ENCODE measurements around the gene IL34. TPM values are rescaled to one million over a fixed set of nuclear protein-coding genes. Genes with fewer than 3 reads are reported as not detected.

IL34 gene
- polyA plus RNA-seq (2013): 0.16 TPM

DNA sequence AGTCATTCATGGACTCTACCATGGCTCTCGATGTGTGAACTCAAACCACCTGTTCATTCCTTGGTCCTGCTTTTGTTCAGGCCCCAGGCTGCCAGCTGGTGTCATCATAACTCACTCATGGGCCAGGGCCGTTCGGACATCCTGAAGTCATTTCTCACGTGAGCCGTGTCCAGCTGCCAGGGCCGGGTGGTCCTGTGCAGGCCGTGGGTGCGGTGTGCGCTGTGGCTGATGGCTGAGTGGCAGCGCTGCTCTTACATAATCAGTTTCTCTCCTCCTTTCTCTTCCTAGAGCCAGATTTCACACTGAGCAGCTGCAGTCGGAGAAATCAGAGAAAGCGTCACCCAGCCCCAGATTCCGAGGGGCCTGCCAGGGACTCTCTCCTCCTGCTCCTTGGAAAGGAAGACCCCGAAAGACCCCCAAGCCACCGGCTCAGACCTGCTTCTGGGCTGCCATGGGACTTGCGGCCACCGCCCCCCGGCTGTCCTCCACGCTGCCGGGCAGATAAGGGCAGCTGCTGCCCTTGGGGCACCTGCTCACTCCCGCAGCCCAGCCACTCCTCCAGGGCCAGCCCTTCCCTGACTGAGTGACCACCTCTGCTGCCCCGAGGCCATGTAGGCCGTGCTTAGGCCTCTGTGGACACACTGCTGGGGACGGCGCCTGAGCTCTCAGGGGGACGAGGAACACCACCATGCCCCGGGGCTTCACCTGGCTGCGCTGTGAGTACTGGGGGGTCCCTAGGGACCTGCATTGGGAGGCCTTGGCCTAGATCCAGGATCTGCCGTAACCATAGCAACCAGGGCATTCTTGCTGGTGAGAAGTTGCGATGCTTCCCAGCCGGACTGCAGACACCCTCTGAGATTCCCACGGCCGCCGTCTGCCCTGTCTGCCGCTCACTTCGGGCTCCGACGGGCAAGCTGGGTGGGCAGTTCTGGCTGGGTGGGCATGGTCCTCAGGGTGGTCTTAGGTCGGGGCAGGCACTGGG is at the start of gene IL34:
Gene IL34 (plus strand): TSS at position 300 of the 982 bp plus-strand sequence. CDS start 389 bp downstream, at position 689.
- ChIA-PET CTCF (interaction anchor here (0.7 kb wide), 1 partner anchor 1213 kb away, joined by 3 read pairs; no protein-coding TSS in a partner anchor), POLR2A (no interaction called here)
- no peaks in the 10 kb centered on the region for H3K27me3 ChIP-seq (replicated peaks in 2 of 5; ENCODE audit: control insufficient read depth in 4 of 5, insufficient read depth in 5 of 5, low read length in 4 of 5)

DNA sequence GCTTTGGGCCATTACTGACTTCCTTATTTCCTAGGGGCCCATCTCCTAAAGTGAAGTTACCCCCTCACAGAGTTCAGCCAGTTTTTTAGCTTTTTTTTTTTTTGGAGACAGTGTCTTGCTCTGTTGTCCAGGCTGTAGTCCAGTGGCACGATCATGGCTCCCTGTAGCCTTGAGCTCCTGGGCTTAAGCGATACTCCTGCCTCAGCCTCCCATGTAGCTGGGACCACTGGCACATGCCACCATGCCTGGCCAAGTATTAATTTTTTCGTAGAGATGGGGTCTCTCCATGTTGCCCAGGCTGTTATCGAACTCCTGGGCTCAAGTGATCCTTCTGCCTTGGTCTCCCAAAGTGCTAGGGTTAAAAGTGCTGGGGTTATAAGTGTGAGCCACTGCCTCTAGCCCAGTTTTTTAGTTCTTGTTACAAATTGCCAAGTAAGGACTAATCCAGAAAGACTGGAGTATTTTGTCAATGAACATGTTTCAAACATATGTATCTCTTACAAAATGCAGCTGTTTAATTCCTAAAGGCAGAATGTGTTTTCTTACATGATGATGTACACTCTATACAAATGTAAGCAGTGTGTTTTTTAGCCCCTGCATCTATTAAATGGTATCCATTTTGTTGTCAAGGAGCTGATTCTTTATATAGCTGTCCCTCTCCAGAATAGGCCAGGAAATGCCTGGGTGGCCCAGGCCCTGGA is 49.1 kb upstream of the IL34 start:
- POLR2A ChIA-PET: no interaction called here
- 96% methylated on average over 4 of the region's 4 CpGs for WGBS (ENCODE audit: insufficient coverage)
- CTCF ChIA-PET: no interaction called here

More for the DNA sequence above, at the start of gene IL34:
- no peaks in the 10 kb centered on the region for H3K36me3 ChIP-seq (ENCODE audit: control insufficient read depth in 4 of 4, insufficient read depth in 4 of 4, low read length in 3 of 4)
- H3K4me1 ChIP-seq (ENCODE audit: control extremely low read depth in 1 of 4, control insufficient read depth in 4 of 4, insufficient read depth in 4 of 4, low read length in 3 of 4): no peaks in the 10 kb centered on the region
- H3K4me3 ChIP-seq (ENCODE audit: control insufficient read depth in 1 of 7, extremely low read depth in 1 of 7, insufficient read depth in 4 of 7, low read depth in 2 of 7, low read length in 6 of 7): no peak within 1 kb of the TSS
- no peak within 1 kb of the TSS for H3K27ac ChIP-seq (ENCODE audit: insufficient read depth in 1 of 2, low read depth in 1 of 2, low read length in 2 of 2, poor library complexity in 1 of 2, severe bottlenecking in 2 of 2)
- DNase-seq: no peak
- WGBS (ENCODE audit: insufficient coverage): 97% methylated on average over 36 of the region's 39 CpGs
- no peaks in the 10 kb centered on the region for H3K9me3 ChIP-seq (ENCODE audit: control extremely low read depth in 1 of 5, control insufficient read depth in 4 of 5, insufficient read depth in 2 of 5, low read depth in 1 of 5, low read length in 4 of 5)

DNA sequence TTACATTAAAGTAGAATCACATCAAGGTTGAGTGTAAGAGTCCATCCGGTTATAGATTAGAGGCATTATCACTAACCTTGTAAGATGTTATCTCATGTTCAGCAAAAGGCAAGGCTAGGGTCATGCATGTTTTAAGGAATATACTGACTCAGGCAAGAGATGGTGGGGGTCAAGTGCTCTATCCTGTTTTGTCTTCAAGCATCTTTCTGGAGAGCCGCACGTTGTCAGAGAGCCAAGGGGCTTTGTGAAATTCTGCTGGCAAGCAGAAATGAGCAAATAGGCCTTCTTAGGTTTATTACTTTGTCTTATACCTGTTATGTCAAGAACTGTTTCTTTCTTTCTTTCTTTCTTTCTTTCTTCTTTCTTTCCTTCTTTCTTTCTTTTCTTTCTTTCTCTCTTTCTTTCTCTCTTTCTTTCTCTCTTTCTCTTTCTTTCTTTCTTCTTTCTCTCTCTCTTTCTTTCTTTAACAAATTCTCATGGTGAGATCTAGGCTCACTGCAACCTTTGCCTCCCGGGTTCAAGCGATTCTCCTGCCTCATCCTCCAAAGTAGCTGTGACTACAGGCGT is 47.3 kb upstream of the IL34 start:
- H3K36me3 ChIP-seq (ENCODE audit: control insufficient read depth in 4 of 4, insufficient read depth in 4 of 4, low read length in 3 of 4): no peaks in the 10 kb centered on the region
- H3K27ac ChIP-seq (ENCODE audit: insufficient read depth in 1 of 2, low read depth in 1 of 2, low read length in 2 of 2, poor library complexity in 1 of 2, severe bottlenecking in 2 of 2): no peak overlapping the region
- CTCF ChIA-PET: interaction anchor here (0.6 kb wide), 1 partner anchor 160 kb away, joined by 3 read pairs; no protein-coding TSS in a partner anchor
- WGBS (ENCODE audit: insufficient coverage): 94% methylated on average over 3 of the region's 6 CpGs
- H3K9me3 ChIP-seq (ENCODE audit: control extremely low read depth in 1 of 5, control insufficient read depth in 4 of 5, insufficient read depth in 2 of 5, low read depth in 1 of 5, low read length in 4 of 5): no peaks in the 10 kb centered on the region
- DNase-seq: no peak
- H3K4me1 ChIP-seq (ENCODE audit: control extremely low read depth in 1 of 4, control insufficient read depth in 4 of 4, insufficient read depth in 4 of 4, low read length in 3 of 4): peaks cover 0 to 6% (median 0%) of the 10 kb centered on the region in 4 experiments
- POLR2A ChIA-PET: no interaction called here
- H3K4me3 ChIP-seq (ENCODE audit: control insufficient read depth in 1 of 7, extremely low read depth in 1 of 7, insufficient read depth in 4 of 7, low read depth in 2 of 7, low read length in 6 of 7): no peak overlapping the region
- H3K27me3 ChIP-seq (replicated peaks in 2 of 5; ENCODE audit: control insufficient read depth in 4 of 5, insufficient read depth in 5 of 5, low read length in 4 of 5): no peaks in the 10 kb centered on the region

More for the DNA sequence above, 49.1 kb upstream of the IL34 start:
- Histone ChIP-seq H3K27ac (ENCODE audit: insufficient read depth in 1 of 2, low read depth in 1 of 2, low read length in 2 of 2, poor library complexity in 1 of 2, severe bottlenecking in 2 of 2) (no peak overlapping the region), H3K9me3 (ENCODE audit: control extremely low read depth in 1 of 5, control insufficient read depth in 4 of 5, insufficient read depth in 2 of 5, low read depth in 1 of 5, low read length in 4 of 5) (no peaks in the 10 kb centered on the region), H3K36me3 (ENCODE audit: control insufficient read depth in 4 of 4, insufficient read depth in 4 of 4, low read length in 3 of 4) (no peaks in the 10 kb centered on the region), H3K4me3 (ENCODE audit: control insufficient read depth in 1 of 7, extremely low read depth in 1 of 7, insufficient read depth in 4 of 7, low read depth in 2 of 7, low read length in 6 of 7) (no peak overlapping the region), H3K27me3 (replicated peaks in 2 of 5; ENCODE audit: control insufficient read depth in 4 of 5, insufficient read depth in 5 of 5, low read length in 4 of 5) (no peaks in the 10 kb centered on the region), H3K4me1 (ENCODE audit: control extremely low read depth in 1 of 4, control insufficient read depth in 4 of 4, insufficient read depth in 4 of 4, low read length in 3 of 4) (peaks cover 0 to 6% (median 0%) of the 10 kb centered on the region in 4 experiments)
- no peak for DNase-seq

DNA sequence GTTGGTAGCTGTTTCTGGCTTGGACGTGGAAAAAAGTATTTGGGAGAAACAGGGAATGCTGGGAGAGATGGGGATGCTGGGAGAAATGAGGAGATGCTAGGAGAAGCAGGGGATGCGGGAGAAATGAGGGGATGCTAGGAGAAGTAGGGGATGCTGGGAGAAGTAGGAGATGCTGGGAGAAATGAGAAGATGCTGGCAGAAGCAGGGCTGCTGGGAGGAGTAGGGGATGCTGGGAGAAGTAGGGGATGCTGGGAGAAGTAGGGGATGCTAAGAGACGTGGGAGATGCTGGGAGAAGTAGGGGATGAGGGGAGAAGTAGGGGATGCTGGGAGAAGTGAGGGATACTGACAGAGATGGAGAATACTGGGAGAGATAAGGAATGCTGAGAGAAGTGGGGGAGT is 45.6 kb upstream of the IL34 start:
- 100% methylated on average over 3 of the region's 3 CpGs for WGBS (ENCODE audit: insufficient coverage)
- CTCF ChIA-PET: interaction anchor here (1.2 kb wide), 2 partner anchors 10 to 21 kb away, joined by 3 read pairs; no protein-coding TSS in a partner anchor
- no peak for DNase-seq
- no peaks in the 10 kb centered on the region for H3K27me3 ChIP-seq (replicated peaks in 2 of 5; ENCODE audit: control insufficient read depth in 4 of 5, insufficient read depth in 5 of 5, low read length in 4 of 5)
- H3K36me3 ChIP-seq (ENCODE audit: control insufficient read depth in 4 of 4, insufficient read depth in 4 of 4, low read length in 3 of 4): no peaks in the 10 kb centered on the region
- POLR2A ChIA-PET: no interaction called here
- no peaks in the 10 kb centered on the region for H3K4me1 ChIP-seq (ENCODE audit: control extremely low read depth in 1 of 4, control insufficient read depth in 4 of 4, insufficient read depth in 4 of 4, low read length in 3 of 4)
- no peak overlapping the region for H3K27ac ChIP-seq (ENCODE audit: insufficient read depth in 1 of 2, low read depth in 1 of 2, low read length in 2 of 2, poor library complexity in 1 of 2, severe bottlenecking in 2 of 2)
- no peak overlapping the region for H3K4me3 ChIP-seq (ENCODE audit: control insufficient read depth in 1 of 7, extremely low read depth in 1 of 7, insufficient read depth in 4 of 7, low read depth in 2 of 7, low read length in 6 of 7)
- H3K9me3 ChIP-seq (ENCODE audit: control extremely low read depth in 1 of 5, control insufficient read depth in 4 of 5, insufficient read depth in 2 of 5, low read depth in 1 of 5, low read length in 4 of 5): no peaks in the 10 kb centered on the region

DNA sequence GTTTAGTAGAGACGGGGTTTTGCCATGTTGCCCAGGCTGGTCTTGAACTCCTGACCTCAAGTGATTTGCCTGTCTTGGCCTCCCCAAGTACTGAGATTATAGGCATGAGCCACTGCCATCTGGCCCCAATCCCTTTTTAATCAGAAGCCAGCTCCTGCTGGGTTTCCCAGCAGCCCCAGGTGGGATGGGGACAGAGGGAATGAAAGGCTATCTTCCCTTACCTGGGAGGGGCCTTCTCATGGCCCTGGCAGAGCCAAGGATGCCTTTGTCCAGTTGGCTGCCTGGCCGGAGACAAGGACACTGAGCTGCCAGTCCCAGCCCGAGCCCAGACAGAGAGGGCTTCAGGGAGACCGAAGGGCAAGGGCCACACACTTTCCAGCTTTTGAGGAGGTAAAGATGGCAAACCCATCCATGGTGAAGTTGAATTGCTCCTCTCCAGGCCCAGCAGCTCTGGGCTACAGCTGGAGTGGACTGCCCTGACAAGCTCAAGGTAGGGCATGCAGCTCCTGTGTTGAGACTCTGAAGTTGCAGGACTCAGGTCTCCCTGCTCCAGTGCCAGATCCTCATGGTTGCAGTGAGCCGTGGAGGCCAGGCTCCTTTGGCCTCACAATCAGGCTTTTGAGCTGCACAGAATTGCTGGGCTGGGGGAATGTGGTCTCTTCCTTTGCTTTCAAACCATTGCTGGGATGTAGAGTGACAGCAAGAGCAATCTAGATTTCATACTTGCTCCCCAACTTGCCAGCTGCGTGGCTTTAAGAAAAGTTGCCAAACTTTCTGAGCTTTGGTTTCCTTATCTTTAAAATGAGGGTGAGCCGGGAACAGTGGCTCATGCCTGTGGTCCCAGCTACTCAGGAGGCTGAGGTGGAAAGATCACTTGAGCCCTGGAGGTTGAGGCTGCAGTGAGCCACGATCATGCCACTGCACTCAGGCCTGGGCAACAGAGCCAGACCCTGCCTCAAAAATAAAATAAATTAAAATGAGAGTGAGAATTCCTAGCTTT is 44.5 kb upstream of the IL34 start:
- POLR2A ChIA-PET: no interaction called here
- DNase-seq: no peak
- no peaks in the 10 kb centered on the region for H3K27me3 ChIP-seq (replicated peaks in 2 of 5; ENCODE audit: control insufficient read depth in 4 of 5, insufficient read depth in 5 of 5, low read length in 4 of 5)
- H3K27ac ChIP-seq (ENCODE audit: insufficient read depth in 1 of 2, low read depth in 1 of 2, low read length in 2 of 2, poor library complexity in 1 of 2, severe bottlenecking in 2 of 2): no peak overlapping the region
- H3K4me3 ChIP-seq (ENCODE audit: control insufficient read depth in 1 of 7, extremely low read depth in 1 of 7, insufficient read depth in 4 of 7, low read depth in 2 of 7, low read length in 6 of 7): no peak overlapping the region
- H3K9me3 ChIP-seq (ENCODE audit: control extremely low read depth in 1 of 5, control insufficient read depth in 4 of 5, insufficient read depth in 2 of 5, low read depth in 1 of 5, low read length in 4 of 5): no peaks in the 10 kb centered on the region
- no peaks in the 10 kb centered on the region for H3K36me3 ChIP-seq (ENCODE audit: control insufficient read depth in 4 of 4, insufficient read depth in 4 of 4, low read length in 3 of 4)
- H3K4me1 ChIP-seq (ENCODE audit: control extremely low read depth in 1 of 4, control insufficient read depth in 4 of 4, insufficient read depth in 4 of 4, low read length in 3 of 4): no peaks in the 10 kb centered on the region
- 99% methylated on average over 7 of the region's 8 CpGs for WGBS (ENCODE audit: insufficient coverage)
- CTCF ChIA-PET: interaction anchor here (1.2 kb wide), 1 partner anchor 22 kb away, joined by 3 read pairs; no protein-coding TSS in a partner anchor

DNA sequence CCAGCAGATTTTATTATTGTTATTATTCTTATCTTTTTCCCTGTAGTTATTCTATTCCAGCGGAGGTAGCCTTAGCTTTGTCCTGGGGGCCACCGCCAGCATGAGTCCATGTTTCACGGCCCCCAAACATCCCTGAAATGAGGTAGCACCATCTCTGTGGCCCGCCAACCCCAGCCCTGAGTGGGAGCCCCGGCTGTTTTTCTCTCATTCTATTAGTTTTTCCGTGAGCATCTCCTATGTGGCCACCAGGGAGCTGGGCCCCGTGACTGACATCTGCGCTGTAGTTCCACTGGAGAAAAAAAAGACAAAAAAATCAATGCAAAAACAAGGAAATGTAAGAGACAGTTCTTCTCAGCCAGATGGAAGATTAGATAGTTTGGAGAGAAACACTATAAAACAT is 43.5 kb upstream of the IL34 start:
- Histone ChIP-seq H3K27me3 (replicated peaks in 2 of 5; ENCODE audit: control insufficient read depth in 4 of 5, insufficient read depth in 5 of 5, low read length in 4 of 5) (no peaks in the 10 kb centered on the region), H3K4me1 (ENCODE audit: control extremely low read depth in 1 of 4, control insufficient read depth in 4 of 4, insufficient read depth in 4 of 4, low read length in 3 of 4) (no peaks in the 10 kb centered on the region), H3K4me3 (ENCODE audit: control insufficient read depth in 1 of 7, extremely low read depth in 1 of 7, insufficient read depth in 4 of 7, low read depth in 2 of 7, low read length in 6 of 7) (no peak overlapping the region), H3K9me3 (ENCODE audit: control extremely low read depth in 1 of 5, control insufficient read depth in 4 of 5, insufficient read depth in 2 of 5, low read depth in 1 of 5, low read length in 4 of 5) (no peaks in the 10 kb centered on the region), H3K27ac (ENCODE audit: insufficient read depth in 1 of 2, low read depth in 1 of 2, low read length in 2 of 2, poor library complexity in 1 of 2, severe bottlenecking in 2 of 2) (no peak overlapping the region), H3K36me3 (ENCODE audit: control insufficient read depth in 4 of 4, insufficient read depth in 4 of 4, low read length in 3 of 4) (no peaks in the 10 kb centered on the region)
- WGBS (ENCODE audit: insufficient coverage): 100% methylated on average over 6 of the region's 8 CpGs
- ChIA-PET CTCF (no interaction called here), POLR2A (interaction anchor here (0.5 kb wide), 1 partner anchor 19 kb away, joined by 4 read pairs; no protein-coding TSS in a partner anchor)
- no peak for DNase-seq

Data from common myeloid progenitor, CD34-positive (primary cell).